Astrocyte (in vitro differentiated cells and primary cell): ENCODE data around the gene SERPINH1. TPM values are rescaled to one million over a fixed set of nuclear protein-coding genes. Genes with fewer than 3 reads are reported as not detected.
A peak's percentile ranks its signal among the peaks of the same experiment; 100 is the strongest.

Experiments used
- DNase-seq: peaks from one replicate; pipeline ENCODE4 v3.0.0-alpha.2; 2010; ENCODE audit warnings: low read depth
- FAIRE-seq: peaks from 2 replicates; lab custom pipeline; 2011; peaks lifted over from hg19 to GRCh38; lab: Jason Lieb, UNC
- H2AFZ ChIP-seq: 2 replicates; pipeline ENCODE4 v1.6.0; 2012; ENCODE audit warnings: low read depth, low read length, inconsistent platforms
- H3K27ac ChIP-seq: 2 replicates; pipeline ENCODE4 v1.5.1; 2011; ENCODE audit warnings: low read depth, low read length, inconsistent platforms
- H3K27me3 ChIP-seq: 2 replicates; pipeline ENCODE4 v1.6.0; 2011; ENCODE audit warnings: low read length, inconsistent platforms; ENCODE audit not compliant: insufficient read depth
- H3K36me3 ChIP-seq: 2 replicates; pipeline ENCODE4 v1.5.1; 2011; ENCODE audit warnings: low read length, inconsistent platforms; ENCODE audit not compliant: insufficient read depth
- H3K4me1 ChIP-seq: 2 replicates; pipeline ENCODE4 v1.5.1; 2011; ENCODE audit warnings: low read length, inconsistent platforms; ENCODE audit not compliant: insufficient read depth
- H3K4me2 ChIP-seq: 2 replicates; pipeline ENCODE4 v1.6.0; 2012; ENCODE audit warnings: low read length, inconsistent platforms
- H3K4me3 ChIP-seq: 2 replicates; pipeline ENCODE4 v1.5.1; 2011; ENCODE audit warnings: low read depth, mild to moderate bottlenecking, low read length, inconsistent platforms; ENCODE audit not compliant: insufficient read depth
- H3K79me2 ChIP-seq: 2 replicates; pipeline ENCODE4 v1.6.0; 2012; ENCODE audit warnings: mild to moderate bottlenecking, low read length, inconsistent platforms; ENCODE audit not compliant: insufficient read depth
- H3K9ac ChIP-seq: 2 replicates; pipeline ENCODE4 v1.6.0; 2012; ENCODE audit warnings: mild to moderate bottlenecking, low read length, inconsistent platforms
- H3K9me3 ChIP-seq: 2 replicates; pipeline ENCODE4 v1.5.1; 2012; ENCODE audit warnings: low read depth, mild to moderate bottlenecking, low read length, inconsistent platforms; ENCODE audit not compliant: insufficient read depth
- H4K20me1 ChIP-seq: 2 replicates; pipeline ENCODE4 v1.6.0; 2012; ENCODE audit warnings: low read length, inconsistent platforms; ENCODE audit not compliant: insufficient read depth
- H3K27ac Mint-ChIP-seq: one replicate; pipeline ENCODE4 v1.8.0; 2021; ENCODE audit warnings: mild to moderate bottlenecking, mixed read lengths; ENCODE audit not compliant: unreplicated experiment
- H3K27me3 Mint-ChIP-seq: one replicate; pipeline ENCODE4 v1.8.0; 2021; ENCODE audit warnings: low read depth, mixed read lengths; ENCODE audit not compliant: unreplicated experiment
- H3K36me3 Mint-ChIP-seq: one replicate; pipeline ENCODE4 v1.8.0; 2021; ENCODE audit warnings: low read depth, mixed read lengths; ENCODE audit not compliant: unreplicated experiment
- H3K4me1 Mint-ChIP-seq: one replicate; pipeline ENCODE4 v1.8.0; 2021; ENCODE audit warnings: low read depth, mixed read lengths; ENCODE audit not compliant: unreplicated experiment
- H3K4me3 Mint-ChIP-seq: one replicate; pipeline ENCODE4 v1.8.0; 2021; ENCODE audit warnings: mild to moderate bottlenecking, moderate library complexity, mixed read lengths; ENCODE audit not compliant: unreplicated experiment
- H3K9me3 Mint-ChIP-seq: one replicate; pipeline ENCODE4 v1.8.0; 2021; ENCODE audit warnings: mild to moderate bottlenecking, mixed read lengths; ENCODE audit not compliant: unreplicated experiment
- EZH2 ChIP-seq: IDR thresholded peaks from 2 replicates; pipeline ENCODE4 v1.6.1; 2012; ENCODE audit warnings: mild to moderate bottlenecking, low read length, inconsistent platforms; ENCODE audit not compliant: insufficient read depth
- total RNA-seq: library from RNA; stranded (reverse); gene quantifications from 2 replicates; pipeline ENCODE4 v1.2.1, GENCODE V29; 2021
- TF ChIP-seq, protein P1 (sequence below): IDR thresholded peaks from 2 replicates; pipeline ENCODE4 v1.5.1; 2011; ENCODE audit warnings: low read depth, mild to moderate bottlenecking, inconsistent platforms, low read length, moderate library complexity; ENCODE audit not compliant: insufficient read depth

SERPINH1 gene
- total RNA-seq, 1 donor from 2014 or later, result 768 TPM

DNA sequence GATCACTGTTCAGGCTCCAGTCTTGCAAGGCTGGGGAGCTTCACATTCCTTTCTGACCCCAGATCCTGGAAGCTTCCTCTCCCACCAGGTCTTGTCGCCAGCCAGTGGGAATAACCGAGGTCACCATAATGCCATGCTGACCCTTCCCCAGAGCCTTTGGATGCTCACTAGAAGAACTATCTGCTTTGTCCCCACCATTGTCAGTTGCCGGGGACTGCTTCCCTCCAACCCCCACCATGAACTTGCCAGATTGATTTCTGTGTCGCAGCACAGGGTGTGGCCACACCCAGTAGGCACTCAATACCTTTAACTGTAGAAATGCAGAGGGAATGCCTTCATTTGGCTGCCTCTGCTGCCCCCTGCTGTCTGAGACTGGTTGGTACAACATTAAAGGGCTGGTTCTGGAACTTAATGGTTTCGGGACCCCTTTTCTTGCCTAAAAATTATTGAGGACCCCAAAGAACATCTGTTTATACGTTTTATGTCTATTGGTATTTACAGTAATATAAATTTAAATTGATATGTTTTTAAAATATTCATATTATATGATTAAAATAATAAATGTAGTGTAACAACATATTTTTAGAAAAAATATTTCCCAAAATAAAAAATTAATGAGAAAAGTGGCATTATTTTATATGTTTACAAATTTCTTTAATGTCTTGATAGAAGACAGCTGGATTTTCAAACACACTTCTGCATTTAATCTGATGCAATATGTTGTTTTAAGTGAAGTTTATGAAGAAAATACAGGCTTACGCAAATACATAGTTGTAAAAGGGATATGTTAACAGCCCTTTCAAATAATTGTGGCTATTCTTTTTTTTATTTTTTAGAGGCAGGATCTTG is 29.6 kb upstream of the SERPINH1 start:
- FAIRE-seq (no peak), DNase-seq (no peak)
- no peak overlapping the region for H3K27ac ChIP-seq
- no peak overlapping the region for H3K4me3 Mint-ChIP-seq
- H3K36me3 Mint-ChIP-seq, result peaks cover 5% of the 10 kb centered on the region
- H3K27me3 ChIP-seq, result no peaks in the 10 kb centered on the region
- H3K4me1 Mint-ChIP-seq, result peaks cover 3% of the 10 kb centered on the region
- peak overlapping the region; percentile 49 for H2AFZ ChIP-seq
- no peak overlapping the region for H3K9ac ChIP-seq
- H4K20me1 ChIP-seq, result no peaks in the 10 kb centered on the region
- no peaks in the 10 kb centered on the region for H3K36me3 ChIP-seq
- no peak overlapping the region for H3K4me3 ChIP-seq
- H3K9me3 Mint-ChIP-seq, result peaks cover 2% of the 10 kb centered on the region
- H3K27me3 Mint-ChIP-seq, result peaks cover 30% of the 10 kb centered on the region
- H3K9me3 ChIP-seq, result no peaks in the 10 kb centered on the region
- no peak overlapping the region for H3K4me2 ChIP-seq
- no peak overlapping the region for H3K27ac Mint-ChIP-seq
- no peak for TF ChIP-seq EZH2
- TF ChIP-seq, protein P1, sequence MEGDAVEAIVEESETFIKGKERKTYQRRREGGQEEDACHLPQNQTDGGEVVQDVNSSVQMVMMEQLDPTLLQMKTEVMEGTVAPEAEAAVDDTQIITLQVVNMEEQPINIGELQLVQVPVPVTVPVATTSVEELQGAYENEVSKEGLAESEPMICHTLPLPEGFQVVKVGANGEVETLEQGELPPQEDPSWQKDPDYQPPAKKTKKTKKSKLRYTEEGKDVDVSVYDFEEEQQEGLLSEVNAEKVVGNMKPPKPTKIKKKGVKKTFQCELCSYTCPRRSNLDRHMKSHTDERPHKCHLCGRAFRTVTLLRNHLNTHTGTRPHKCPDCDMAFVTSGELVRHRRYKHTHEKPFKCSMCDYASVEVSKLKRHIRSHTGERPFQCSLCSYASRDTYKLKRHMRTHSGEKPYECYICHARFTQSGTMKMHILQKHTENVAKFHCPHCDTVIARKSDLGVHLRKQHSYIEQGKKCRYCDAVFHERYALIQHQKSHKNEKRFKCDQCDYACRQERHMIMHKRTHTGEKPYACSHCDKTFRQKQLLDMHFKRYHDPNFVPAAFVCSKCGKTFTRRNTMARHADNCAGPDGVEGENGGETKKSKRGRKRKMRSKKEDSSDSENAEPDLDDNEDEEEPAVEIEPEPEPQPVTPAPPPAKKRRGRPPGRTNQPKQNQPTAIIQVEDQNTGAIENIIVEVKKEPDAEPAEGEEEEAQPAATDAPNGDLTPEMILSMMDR, result peak; percentile 89
- peaks cover 7% of the 10 kb centered on the region for H3K4me1 ChIP-seq
- H3K79me2 ChIP-seq, result no peaks in the 10 kb centered on the region

GRCh38 chr11:75533896-75534258 is 28.2 kb upstream of the SERPINH1 start:
- H2AFZ ChIP-seq, result no peak overlapping the region
- H3K4me3 ChIP-seq, result no peak overlapping the region
- H3K9me3 ChIP-seq, result no peaks in the 10 kb centered on the region
- H3K27ac ChIP-seq, result no peak overlapping the region
- Mint-ChIP-seq H3K4me1 (peaks cover 3% of the 10 kb centered on the region), H3K4me3 (no peak overlapping the region), H3K36me3 (peaks cover 5% of the 10 kb centered on the region), H3K27ac (no peak overlapping the region), H3K27me3 (peaks cover 30% of the 10 kb centered on the region), H3K9me3 (peaks cover 4% of the 10 kb centered on the region)
- no peaks in the 10 kb centered on the region for H3K79me2 ChIP-seq
- H3K27me3 ChIP-seq, result no peaks in the 10 kb centered on the region
- no peak overlapping the region for H3K4me2 ChIP-seq
- H3K4me1 ChIP-seq, result peaks cover 7% of the 10 kb centered on the region
- no peaks in the 10 kb centered on the region for H4K20me1 ChIP-seq
- no peak for DNase-seq
- no peak for FAIRE-seq
- TF ChIP-seq, protein P1, result no peak
- no peak for TF ChIP-seq EZH2
- H3K9ac ChIP-seq, result no peak overlapping the region
- H3K36me3 ChIP-seq, result no peaks in the 10 kb centered on the region
